Measurements from ENCODE around the gene APCDD1L.

The APCDD1L gene

DNA sequence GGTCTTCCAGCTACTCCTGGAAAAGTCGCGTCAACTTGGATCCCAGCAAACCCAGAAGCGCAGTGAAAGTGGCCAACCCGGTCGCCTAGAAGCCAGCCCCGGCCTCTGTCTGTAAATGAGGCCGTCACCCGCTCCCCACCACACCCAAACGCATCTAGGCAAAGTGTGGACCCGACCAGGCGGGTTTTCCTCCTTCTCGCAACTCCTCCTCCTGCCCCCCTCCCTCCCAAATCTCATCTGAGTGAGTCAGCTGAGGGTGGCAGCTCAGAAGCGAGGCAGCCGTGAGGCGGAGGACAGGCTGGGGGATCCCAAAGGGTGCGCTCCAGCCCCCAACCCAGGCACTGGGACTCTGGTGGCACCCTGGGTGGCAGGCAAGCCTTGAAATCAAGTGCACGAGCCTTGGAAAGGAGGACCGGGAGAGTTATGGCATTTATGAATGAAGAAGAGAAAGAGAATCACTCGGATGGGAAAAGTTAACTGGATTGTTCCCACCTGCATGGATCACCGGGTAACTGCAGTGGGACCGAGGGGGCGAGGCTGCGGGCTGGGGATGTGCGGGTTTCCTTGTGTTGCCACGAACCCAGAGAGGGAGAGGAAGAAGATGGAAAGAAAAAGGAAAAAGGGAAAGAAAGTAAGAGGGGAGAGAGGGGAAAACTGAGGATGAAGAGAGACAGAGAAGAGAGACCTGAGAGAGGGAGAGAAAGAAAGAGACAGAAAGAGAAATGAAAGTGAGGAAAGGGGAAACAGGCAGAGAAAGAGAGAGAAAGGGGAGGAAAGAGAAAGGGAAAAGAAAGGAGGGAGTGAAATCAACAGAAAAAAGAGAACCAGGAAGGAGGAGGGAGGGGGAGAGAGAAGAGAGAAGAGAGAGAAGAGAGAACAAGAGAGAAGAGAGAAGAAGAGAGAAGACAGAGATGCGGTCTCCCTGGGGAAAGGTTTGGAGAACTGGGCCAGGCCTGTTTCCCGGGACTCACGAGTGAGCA, at the start of gene APCDD1L:
TSS of gene APCDD1L (minus strand) at position 167 of the 980 bp plus-strand sequence. CDS start 692 bp downstream, outside the sequence.
- DNase-seq (ENCODE audit: low read depth): no peak

DNA sequence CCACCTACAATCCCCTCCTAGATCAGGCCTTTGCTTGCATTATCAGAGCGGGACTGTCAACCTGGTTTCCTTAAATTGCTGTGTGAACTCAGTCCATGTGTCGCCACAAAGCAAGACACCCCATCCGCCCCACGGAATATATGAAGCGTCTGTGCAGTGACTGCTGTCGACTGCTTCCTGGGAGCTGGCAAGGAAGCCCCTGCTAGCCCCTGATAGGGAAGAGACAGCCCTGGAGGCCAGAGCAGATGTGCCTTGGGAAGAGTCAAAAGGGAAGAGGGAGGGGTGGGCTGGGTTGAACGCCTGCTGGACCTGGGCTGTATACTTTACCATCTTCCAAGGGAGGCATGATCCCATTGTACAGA, 44.1 kb upstream of the APCDD1L start:
- no peak for DNase-seq (ENCODE audit: low read depth)

DNA sequence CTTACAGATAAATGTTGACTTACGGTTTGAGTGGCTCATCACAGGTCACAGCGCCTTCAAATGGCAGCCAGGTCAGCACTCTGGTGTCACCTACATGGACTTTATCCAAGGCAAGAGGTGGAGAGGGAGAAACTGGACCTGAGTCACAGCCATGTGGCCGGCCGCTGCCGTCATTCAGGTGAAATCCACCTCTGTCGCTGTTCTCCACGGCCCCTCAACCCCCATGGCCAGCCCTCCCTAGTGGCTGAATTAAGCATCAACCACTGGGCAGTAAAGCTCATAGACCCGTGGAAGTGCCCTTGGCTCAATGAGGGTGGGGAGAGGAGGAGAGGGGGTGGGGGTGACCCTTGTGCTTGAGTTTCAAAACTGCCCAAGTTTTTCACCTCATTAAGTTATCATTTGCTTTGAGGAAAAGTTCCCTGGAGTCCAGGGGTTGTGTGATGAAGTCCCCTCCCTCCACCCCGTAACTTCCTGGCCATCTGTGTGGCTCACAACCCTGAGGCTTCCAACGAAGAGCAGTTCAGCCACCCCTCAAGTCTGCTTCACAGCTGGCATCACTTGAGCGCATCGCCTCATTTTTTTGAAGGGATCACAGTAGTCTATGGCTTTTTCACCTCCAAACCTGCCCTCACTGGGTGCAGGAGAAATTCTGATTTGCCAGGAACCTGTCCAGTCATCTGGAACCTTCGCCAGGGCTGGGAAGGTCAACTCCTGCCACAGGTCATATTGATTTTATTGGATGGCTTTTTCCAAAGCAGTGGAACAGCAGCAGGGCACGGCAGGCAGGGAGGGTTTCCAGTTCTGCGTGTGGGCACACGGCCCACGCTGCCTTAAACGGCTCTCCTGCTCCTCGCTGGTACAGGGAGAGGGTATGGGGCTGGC, 43.5 kb upstream of the APCDD1L start:
- DNase-seq (ENCODE audit: low read depth): no peak

DNA sequence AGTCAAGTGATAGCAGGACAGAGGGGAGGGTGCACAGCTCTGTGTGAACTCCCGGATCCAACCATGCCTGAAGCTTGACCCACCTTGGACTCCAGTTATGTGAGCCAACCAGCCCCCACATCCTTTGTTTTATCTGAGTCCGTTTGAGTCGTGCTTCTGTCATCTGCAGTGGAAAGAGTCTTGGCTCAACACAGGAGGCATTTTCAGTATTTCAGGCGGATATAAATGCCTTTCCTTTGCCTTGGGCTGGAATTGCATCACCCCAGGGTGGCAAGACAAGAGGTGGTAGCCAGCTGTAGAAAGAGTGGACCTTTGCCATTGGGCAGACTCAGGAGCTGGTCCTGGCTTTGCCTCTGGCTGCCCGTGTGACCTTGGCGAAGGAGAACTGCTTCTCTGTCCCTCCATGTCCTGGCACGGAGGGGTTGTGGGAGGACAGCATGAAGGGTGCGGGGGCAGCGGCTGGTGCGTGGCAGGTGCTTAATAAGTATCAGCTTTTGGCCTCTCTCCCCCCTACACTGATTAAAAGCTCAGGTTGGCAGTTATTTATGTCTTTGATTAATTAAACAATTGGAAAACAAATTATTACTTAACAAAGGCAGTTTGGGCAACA, 42.6 kb upstream of the APCDD1L start:
- DNase-seq (ENCODE audit: low read depth): no peak

DNA sequence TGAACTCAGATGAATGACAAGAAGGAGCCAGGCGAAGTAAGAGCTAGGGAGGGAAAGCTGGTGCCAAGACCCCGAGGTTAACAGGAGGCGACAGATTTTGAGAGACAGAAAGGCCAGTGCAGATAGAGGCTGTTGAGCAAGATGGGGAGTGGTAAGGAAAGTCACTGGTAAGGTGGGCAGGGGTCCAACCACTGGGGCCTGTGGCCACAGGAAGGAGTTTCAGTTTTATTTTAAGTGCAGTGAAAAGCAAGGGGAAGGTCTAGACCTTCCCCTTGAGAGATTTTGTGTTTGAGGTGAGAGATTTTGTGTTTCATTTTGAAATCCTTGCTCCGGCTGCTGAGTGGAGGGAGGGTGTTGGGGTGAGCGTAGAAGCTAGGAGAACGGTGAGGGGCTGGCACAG, 41.8 kb upstream of the APCDD1L start:
- no peak for DNase-seq (ENCODE audit: low read depth)

DNA sequence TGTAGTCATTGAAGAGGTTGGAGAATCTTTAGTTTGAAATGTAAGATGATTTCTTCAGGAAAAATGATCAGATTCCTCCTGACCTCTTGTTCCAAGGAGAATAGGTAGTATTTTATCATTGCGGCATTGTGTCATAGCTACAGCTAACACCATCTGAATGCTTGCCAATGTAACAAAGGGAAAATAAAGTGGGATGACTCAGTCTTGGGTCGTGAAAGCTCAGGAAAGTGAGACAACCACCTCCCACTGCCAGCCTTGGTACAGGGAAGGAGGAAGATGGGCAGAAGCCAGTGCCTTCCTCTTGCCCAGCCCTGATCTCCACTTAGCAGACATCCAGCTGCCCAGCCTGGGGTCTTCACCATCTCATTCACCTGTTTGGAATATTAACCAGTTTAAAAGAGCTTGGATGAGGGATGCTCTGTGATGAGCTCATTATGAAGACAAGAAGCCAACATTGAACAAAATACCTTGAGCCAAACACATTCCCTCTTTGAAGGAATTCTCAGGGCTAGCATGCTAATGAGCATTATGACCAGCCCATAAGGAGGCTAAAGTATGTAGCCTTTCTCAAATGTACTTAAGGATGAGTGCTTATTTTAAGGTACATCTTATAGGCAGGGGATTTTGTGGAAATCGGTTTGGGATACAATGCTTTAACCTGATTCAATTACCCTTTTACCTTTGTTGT, 40.0 kb upstream of the APCDD1L start:
- no peak for DNase-seq (ENCODE audit: low read depth)

DNA sequence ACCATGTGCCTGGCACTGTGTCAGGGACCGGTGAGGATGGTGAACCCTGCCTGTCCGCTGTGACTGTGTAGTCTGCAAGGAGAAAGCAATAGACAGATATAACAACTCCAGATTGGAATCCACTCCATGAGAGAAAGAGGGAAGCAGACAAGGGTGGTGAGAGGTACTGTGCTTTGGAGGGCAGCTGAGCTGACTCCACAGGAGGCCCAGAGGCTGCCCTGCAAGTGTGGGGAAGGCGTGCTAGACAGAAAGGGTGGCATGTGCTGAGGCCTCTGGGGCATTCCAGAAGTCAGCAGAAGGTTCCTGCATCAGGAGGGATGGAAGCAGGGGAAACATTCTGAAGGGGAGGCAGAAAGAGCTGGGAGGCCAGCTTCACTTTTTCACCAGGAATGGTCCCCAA, 39.3 kb upstream of the APCDD1L start:
- no peak for DNase-seq (ENCODE audit: low read depth)

DNA sequence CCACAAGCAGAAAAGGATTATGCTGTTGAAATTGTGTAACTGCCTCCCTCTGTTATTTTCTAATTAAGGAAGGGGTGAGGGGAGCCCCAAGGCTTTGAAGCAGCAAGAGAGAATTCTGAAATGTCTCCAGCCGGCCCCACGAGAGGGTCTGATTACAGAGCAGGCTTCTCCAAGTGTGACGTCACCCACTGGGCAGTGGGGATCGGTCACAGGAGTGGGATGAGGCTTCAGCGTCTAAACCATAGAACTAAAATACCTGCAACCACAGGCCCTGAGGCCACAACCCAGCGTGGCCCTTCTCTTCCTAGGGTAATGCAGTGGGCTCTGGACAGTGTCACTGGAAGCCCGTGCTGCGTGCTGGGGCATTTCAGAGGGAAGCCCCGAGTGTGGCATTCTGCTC, 38.6 kb upstream of the APCDD1L start:
- no peak for DNase-seq (ENCODE audit: low read depth)

DNA sequence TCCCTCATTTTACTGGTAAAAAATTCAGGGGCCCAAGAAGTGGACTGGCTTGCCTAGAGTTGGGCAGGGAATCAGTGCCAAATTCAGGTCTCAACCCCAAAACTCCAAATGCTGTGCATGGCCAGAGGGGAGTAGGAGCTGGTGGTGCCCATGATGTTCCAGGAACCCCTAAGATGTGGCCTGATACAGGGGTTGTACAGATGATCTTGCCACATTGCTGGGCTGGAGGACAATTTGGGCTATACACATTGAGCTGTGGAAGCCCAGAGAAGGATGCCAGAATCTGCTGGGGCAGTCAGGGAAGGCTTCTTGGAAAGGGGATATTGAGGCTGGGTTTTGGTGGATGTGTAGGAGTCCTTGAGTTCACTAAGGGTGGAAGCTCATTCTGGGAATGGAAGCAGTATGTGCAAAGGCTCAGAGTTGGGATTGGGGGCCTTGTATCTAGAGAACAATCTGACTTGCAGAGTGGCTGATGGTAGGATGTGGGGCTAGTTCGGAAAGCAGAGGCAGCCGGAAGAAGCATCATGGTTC, 38.0 kb upstream of the APCDD1L start:
- no peak for DNase-seq (ENCODE audit: low read depth)

DNA sequence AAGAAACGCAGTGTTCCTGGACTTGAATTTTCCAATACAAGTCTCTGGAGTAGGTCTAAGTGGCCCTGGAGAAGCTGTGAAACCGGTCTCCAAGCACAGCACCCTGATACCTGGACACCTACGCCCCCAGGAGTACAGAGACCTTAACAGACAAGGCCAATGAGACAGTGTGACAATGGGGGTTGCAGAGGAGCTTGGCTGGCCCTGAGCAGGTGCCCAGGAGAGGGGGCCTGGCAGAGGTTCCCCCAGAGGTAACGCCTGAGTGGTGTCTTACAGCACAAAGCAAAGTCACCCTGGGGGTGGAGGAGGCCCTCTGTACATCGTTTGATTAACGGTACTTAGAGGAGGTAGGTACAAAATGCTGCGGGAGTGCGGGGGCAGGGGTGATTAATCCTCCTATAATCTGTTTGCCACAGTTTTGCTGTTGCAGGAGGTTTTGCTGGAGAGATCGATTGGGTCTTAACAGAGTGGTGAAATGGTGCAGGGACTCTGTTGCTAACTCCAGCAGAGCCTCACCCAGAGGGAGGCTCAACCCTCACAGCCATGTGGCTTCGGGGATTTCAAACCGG, 37.3 kb upstream of the APCDD1L start:
- DNase-seq (ENCODE audit: low read depth): no peak

DNA sequence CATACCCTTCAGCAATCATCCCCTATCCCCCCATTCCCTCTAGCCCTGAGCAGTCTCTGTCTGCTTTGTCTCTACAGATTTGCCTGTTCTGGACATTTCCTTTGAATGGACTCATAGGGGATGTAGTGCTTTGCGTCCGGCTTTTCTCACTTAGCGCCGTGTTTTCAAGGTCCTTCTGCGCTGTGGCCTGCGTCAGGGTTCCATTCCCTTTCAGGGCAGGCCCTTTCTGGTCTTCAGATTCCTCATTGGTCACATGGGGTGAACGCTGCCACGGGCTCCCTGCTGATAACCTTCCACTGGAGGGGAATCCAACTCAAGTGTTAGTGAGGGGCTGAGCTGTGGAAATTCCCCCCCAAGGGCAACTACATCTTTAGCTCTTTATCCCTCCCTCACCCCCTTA, 36.4 kb upstream of the APCDD1L start:
- DNase-seq (ENCODE audit: low read depth): no peak

DNA sequence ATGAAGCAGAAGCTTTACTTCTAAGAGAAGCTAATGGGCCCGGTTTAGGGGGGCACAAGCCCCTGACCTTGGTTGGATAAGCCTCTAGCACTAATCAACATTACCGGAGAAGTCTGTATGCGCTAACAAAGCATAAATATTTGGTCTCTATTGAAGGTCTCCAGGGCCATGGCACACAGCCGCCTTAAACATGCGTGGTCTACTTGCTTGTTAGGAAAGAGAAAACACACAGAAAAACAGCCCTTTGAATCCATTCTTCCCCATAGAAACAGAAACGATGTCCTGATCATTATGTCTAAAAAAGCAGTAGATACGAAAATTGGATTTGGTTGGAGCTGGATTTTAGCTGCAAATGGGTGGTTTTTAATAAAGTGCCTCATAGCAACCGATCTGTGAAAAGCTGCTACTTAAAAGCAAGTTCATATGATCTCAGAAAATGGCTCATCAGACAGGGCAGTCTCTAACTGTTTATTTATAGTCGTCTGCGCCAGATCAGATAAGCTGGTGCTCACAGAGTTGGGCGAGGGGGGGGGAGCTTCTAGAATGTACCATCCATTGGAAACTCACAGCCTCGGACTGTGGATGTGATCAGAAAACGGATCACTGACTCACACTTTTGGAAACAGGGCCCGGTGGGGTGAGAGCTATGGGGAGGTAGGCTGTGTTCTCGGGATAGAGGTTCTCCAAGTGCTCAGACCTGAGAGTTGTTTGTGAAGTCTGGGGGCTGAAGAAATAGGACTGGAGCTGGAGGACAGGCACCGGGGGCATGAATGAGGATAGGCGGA, 35.3 kb upstream of the APCDD1L start:
- DNase-seq (ENCODE audit: low read depth): no peak

DNA sequence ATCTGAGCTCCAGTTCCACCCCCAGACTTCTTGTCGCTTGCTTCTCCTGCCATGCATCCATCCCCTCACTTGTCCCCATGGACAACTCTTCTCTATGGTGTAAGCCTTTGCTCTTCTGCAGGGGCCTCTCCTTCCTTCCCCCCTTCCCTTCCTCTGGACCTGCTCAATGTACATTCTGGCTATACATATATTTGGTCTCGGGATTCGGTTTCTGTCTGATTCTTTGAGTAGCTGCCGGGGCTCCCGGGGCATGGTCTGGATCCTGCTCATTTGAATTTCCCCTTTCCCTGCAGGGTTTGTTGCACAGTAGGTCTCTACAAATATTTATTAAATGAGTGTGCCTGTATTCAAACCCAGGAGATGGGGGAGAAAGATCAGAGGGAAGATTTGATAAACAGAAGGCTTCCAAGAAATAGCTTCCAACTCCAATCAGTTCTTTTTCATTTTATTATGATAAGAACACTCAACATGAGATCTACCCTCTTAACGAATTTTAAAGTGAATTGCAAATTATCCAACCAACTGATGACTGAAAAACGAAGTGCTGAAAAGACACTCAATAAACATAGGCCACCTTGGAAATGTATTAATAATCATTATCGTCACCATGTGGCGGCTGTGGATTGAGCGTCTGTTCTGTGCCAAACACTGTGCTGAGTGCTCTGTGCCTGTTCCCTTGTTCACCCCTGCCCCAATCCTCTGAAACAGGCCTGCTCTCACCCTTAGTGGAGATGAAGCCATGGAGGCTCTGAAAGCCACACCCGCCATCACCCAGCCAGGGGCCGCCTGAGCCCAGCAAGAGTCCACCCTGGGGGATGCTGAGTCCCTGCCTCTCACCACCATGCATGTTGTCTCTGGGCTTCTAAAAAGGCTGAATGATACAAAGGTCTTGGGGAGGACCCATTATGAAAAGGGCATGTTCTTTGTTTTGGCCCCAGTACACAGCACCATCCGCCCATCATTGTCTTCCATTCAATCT, 34.3 kb upstream of the APCDD1L start:
- no peak for DNase-seq (ENCODE audit: low read depth)

DNA sequence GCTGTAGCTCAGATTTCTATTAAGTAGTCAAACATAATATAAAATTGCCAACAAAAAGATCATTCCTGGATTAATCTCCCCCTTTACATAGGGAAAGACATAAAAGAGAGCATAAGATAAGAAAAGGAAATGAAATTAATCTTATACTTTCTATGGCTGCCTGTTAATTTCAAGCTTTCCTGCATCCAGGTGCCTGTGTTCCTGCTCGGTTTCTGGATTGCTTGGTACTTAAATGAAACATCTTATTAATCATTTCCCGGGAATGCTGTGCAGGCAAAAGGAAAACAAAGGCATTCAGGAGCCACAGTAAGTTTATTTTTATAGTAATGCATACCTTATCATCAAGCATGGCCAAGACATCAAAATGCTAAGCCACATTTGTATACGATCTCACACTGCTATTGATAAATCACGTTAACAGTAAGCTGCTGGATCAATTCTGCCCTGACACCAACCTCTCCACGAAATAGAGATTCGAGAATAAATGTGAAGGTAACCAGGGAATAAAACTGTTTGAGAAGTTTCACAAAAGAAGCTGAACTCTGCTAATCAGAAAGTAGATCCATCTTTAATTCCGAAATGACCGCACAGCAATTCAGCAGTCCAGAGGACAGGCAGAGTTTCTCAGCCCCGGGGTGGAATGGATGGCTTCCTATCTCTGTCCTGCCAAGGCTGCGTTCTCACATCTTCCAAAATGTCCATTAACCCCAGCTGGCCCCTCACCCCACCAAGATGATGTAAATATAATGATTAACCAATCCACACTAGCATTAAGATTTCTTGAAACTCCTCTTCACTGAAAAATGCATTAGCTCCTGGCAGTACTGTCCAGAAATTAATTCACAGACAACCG, 32.6 kb upstream of the APCDD1L start:
- DNase-seq (ENCODE audit: low read depth): no peak

DNA sequence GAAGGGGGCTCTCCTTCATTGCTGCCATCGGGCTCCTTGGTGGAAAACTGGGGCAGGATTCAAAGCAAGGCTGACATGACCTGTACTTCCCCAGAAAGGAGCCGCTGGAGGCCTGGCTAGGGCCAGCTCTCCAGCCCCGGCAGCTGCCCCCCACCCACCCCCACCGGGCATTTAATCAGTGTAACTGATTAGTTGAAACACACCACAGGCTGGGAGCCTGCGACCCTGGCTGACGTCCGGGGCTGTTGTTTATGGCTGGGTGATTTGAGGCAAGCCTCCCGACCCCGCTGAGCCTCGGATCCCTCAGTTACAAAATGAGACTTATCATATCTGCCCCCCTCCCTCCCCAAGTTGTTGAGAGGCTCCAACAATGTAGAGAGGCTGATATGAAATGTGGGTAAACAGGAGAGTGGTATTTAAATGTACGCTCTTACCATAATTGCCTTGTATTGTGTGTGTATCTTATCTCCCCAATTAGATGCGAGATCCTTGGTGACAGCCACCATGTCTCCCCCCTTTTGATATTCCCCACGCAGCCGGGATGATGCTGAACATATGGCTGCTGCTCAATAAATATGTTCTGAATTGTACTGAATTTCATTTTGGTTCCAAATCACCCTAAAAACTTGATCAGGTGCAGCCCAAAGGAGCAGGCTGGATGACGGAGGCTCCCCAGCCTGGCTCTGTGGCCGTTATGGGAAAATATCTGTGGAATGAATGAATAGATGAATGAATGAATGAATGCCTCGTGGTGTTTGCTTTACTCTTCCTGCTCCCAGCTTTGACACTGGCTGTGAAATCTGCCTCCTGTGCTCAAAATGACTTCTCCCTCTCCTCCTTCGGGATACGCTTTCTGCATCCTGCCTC, 31.8 kb upstream of the APCDD1L start:
- DNase-seq (ENCODE audit: low read depth): no peak

DNA sequence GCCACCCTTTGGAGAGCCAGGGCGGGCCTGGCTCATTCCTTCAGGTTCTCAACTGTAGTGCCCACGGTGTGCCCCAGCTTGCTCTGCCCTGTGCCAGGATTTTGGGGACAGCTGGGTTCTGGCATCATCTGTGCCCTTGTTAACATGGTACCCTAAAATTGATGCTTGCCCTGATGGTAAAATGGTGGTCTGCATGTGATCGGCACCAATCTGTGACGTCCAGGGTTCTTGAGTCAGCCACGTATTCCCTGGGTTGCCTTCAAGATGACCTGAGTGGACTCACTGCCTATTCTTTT, 31.2 kb upstream of the APCDD1L start:
- DNase-seq (ENCODE audit: low read depth): no peak

DNA sequence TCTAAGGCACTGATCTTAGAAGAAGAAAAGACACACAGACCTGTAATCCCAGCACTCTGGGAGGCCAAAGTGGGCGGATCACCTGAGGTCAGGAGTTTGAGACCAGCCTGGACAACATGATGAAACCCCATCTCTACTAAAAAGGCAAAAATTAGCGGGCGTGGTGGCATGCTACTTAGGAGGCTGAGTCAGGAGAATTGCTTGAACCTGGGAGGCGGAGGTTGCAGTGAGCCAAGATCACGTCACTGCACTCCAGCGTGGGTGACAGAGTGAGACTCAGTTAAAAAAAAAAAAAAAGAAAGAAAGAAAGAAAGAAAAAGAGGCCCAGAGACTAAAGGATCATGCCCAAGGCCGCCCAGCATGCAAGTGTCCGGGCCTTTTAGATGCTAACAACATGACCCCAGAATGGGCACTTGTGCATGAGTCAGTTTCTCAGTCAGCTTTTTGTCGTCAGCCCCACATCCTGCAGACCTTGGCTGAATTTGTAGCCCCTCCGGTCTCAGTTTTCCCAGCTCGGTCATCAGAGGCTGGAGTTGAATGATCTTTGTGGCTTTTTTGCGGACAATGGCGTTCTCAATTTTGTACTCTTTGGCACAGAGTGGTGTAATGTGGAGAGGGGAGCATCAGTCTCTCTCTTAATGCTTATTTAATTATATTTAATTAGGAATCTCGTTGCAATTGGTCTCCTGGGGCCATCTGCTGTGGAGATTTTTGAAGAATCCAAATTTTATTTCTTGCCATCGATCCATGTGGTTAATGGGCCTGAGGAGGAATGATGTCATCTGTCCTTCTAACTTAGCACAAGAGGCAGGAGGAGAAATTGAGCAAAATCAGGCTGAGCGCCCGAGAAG, 30.6 kb upstream of the APCDD1L start:
- no peak for DNase-seq (ENCODE audit: low read depth)

Measured in activated T-cell treated with anti-CD3 and anti-CD28 coated beads for 24 hours (primary cell).